Measurements from ENCODE around the gene ALPL. TPM values are rescaled to one million over a fixed set of nuclear protein-coding genes. Genes with fewer than 3 reads are reported as not detected.
A peak's percentile ranks its signal among the peaks of the same experiment; 100 is the strongest.

The ALPL gene
- total and polyA plus RNA-seq, 5 donors = 10.1 to 32.1 (median 14.1) TPM

DNA sequence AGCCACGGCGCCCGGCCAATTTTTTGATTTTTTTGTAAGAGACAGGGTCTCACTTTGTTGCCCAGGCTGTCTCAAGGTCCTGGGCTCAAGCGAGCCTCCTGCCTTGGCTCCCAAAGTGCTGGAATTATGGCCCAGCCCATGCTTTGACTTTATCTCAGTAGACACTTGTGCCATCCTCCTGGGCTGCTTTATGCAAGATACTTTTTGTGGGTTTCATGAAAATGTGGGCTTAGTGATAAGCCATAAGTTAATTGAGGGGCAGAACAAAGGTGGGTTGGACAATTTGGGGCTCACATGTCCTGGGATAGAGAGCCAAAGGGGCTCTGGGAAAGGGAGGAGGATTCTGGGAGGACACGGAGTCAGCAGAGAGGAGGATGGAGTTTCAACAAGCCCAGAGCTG is 22.0 kb downstream of the ALPL start:
- H3K9me3 ChIP-seq (ENCODE audit: control insufficient read depth, low read length) = no peaks in the 10 kb centered on the region
- H3K4me1 ChIP-seq (ENCODE audit: control insufficient read depth, insufficient read depth, low read length) = no peaks in the 10 kb centered on the region
- no peak overlapping the region for H3K4me3 ChIP-seq (ENCODE audit: low read length)
- DNase-seq (no peak), ATAC-seq (no peak)
- no peak overlapping the region for H3K27ac ChIP-seq (ENCODE audit: low read length)
- intact Hi-C loops (cut with DNase I) = no loop called here
- no peaks in the 10 kb centered on the region for H3K27me3 ChIP-seq (ENCODE audit: control insufficient read depth, insufficient read depth)
- WGBS = 92% methylated on average over 5 of the region's 5 CpGs

DNA sequence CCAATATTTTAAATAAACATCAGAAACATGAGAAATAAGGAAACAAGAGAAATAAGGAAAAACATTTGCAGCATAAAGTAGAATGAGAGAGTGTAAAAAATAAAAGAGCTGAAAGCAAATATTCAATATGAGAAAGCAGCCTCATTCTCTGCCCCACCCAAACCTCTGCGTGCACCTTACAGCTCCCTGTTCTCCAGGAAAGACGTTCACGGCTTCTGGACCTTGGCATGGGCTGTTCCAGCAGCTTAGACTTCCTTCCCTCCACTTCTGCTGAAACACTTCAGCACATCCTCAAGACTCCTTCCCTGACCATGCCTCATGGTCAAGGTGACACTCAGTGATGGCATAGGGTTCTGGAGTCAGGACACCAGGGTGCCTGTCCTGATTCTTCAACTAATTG is 23.3 kb downstream of the ALPL start:
- WGBS = 74% methylated on average over 3 of the region's 3 CpGs
- intact Hi-C loops (cut with DNase I) = no loop called here
- no peaks in the 10 kb centered on the region for H3K27me3 ChIP-seq (ENCODE audit: control insufficient read depth, insufficient read depth)
- no peaks in the 10 kb centered on the region for H3K9me3 ChIP-seq (ENCODE audit: control insufficient read depth, low read length)
- peaks cover 3% of the 10 kb centered on the region for H3K4me1 ChIP-seq (ENCODE audit: control insufficient read depth, insufficient read depth, low read length)
- no peak for ATAC-seq
- no peak for DNase-seq
- no peak overlapping the region for H3K27ac ChIP-seq (ENCODE audit: low read length)
- no peak overlapping the region for H3K4me3 ChIP-seq (ENCODE audit: low read length)

DNA sequence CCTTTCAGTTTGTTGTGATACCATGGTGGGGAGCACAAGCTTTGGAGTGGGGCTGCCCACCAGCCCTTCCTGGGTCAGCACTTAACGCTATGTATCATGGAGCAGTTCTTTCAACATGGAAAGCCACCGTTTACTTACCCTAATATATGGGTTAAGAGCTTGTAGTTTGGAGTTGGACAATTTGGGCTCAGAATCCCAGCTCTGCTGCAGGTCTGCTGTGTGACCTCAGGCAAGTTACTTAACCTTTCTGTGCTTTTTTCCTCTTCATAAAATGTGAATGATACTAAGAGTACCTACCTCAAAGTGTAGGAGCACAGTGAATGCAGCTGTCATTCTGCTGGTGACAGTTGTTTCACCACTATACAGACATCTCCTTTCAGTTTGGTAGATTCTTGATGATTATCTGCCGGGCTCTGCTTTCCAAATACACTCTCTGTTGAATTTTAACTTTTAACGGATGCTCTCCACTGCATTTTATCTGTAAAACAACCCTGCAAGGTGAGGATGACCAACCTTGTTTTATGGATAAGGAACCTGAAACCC is 23.8 kb downstream of the ALPL start:
- DNase-seq (no peak), ATAC-seq (no peak)
- no peaks in the 10 kb centered on the region for H3K27me3 ChIP-seq (ENCODE audit: control insufficient read depth, insufficient read depth)
- H3K4me3 ChIP-seq (ENCODE audit: low read length) = no peak overlapping the region
- peaks cover 7% of the 10 kb centered on the region for H3K4me1 ChIP-seq (ENCODE audit: control insufficient read depth, insufficient read depth, low read length)
- WGBS = 89% methylated on average over 4 of the region's 4 CpGs
- intact Hi-C loops (cut with DNase I) = no loop called here
- no peaks in the 10 kb centered on the region for H3K9me3 ChIP-seq (ENCODE audit: control insufficient read depth, low read length)
- H3K27ac ChIP-seq (ENCODE audit: low read length) = no peak overlapping the region

DNA sequence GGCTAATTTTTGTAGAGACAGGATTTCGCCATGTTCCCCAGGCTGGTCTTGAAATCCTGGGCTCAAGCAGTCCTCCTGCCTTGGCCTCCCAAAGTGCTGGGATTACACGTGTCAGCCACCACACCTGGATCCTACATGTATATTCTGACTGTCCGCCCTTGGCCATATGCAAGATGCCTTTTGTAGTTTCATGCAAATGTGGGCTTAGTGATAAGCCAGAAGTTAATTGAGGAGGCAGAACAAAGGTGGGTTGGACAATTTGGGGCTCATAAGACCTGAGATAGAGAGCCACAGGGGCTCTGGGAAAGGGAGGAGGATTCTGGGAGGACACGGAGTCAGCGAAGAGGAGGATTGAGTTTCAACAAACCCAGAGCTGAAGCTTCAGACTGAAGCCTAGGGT is 24.9 kb downstream of the ALPL start:
- Histone ChIP-seq H3K4me1 (ENCODE audit: control insufficient read depth, insufficient read depth, low read length) (peaks cover 15% of the 10 kb centered on the region), H3K27me3 (ENCODE audit: control insufficient read depth, insufficient read depth) (no peaks in the 10 kb centered on the region), H3K9me3 (ENCODE audit: control insufficient read depth, low read length) (no peaks in the 10 kb centered on the region), H3K4me3 (ENCODE audit: low read length) (no peak overlapping the region), H3K27ac (ENCODE audit: low read length) (no peak overlapping the region)
- WGBS = 89% methylated on average over 5 of the region's 5 CpGs
- DNase-seq (no peak), ATAC-seq (no peak)
- intact Hi-C loops (cut with DNase I) = no loop called here

DNA sequence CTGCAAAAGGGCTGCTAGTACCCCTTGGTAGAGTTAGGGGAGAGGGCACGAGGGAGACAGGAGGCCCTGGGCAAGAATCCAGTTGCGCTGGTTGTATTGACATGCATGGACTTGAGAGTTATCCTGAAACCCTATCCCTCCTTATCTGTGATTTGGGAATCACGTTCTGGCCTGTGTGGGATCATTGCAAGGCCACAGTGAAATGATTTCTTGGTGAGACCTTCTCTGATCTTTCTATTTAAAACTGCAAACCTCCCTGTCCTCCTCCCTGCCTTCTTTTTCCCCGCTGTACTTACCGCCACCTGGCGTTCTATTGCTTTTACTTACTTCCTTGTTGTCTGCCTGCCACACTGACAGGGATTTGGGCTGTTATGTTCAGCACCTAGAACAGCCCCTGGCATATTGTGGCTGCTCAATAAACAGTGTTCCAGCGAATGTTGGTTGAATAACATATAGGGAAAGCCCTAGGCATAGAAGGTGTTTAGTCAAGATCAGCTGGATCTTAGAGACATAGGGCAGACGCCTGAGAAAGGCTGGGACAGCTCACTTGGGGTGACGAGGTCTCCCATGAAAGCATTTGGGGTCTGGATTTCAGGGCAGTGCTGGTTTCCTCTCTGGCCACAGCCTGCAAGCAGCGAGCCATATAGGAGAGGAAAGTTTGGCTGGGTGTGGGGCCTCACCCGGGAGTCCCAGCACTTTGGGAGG is 25.6 kb downstream of the ALPL start:
- Histone ChIP-seq H3K4me1 (ENCODE audit: control insufficient read depth, insufficient read depth, low read length) (peaks cover 15% of the 10 kb centered on the region), H3K27me3 (ENCODE audit: control insufficient read depth, insufficient read depth) (no peaks in the 10 kb centered on the region), H3K27ac (ENCODE audit: low read length) (peak overlapping the region; percentile 6), H3K4me3 (ENCODE audit: low read length) (no peak overlapping the region), H3K9me3 (ENCODE audit: control insufficient read depth, low read length) (no peaks in the 10 kb centered on the region)
- ATAC-seq (peak in 1 of 2 donors; percentile 6), DNase-seq (no peak)
- intact Hi-C loops (cut with DNase I) = no loop called here
- 49% methylated on average over 11 of the region's 11 CpGs for WGBS

DNA sequence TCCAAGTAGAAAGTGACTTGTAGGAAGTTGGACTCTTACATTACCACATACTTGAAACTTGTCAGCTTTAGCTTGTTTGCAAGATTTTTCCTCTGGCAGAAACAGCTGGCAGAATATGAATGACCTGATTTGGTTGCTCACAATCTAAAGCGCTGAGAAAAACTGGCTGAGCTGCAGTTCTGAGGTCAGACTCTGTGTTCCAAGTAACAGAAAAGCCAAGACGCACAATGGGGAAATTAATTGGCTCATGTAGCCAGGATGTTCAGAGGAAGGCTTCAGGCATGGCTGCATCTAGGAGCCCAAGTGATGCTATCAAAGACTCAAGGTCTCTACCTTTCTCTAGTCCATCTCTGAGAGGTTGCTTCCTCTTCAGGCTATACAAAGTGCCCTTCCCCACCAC is 27.0 kb downstream of the ALPL start:
- peak in 1 of 2 donors; percentile 32 for ATAC-seq

DNA sequence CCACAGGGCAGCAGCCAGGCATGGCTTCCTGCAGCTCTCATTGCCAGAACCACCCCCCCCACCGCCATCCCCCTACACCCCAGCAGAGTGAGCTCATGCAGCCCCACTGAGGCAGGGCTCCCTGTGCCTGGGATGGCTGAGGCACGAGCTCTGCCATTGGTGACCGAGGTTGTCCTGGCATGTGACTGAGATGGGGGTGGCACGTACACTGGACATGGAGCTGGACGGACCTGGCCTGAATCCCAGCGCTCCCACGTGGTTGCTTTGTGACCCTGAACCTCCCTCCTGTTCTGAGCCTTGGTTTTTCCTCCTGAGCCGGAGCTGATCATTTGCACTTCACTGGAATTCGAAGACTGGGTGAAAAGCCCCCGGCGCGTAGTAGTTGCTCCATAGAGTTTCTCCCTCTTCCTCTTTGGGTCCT is 28.3 kb downstream of the ALPL start:
- peak; percentile 81 to 90 (median 90) for DNase-seq
- WGBS = 20% methylated on average over 12 of the region's 12 CpGs
- H3K4me1 ChIP-seq (ENCODE audit: control insufficient read depth, insufficient read depth, low read length) = peaks cover 22% of the 10 kb centered on the region
- peak overlapping the region; percentile 95 for H3K27ac ChIP-seq (ENCODE audit: low read length)
- no peaks in the 10 kb centered on the region for H3K27me3 ChIP-seq (ENCODE audit: control insufficient read depth, insufficient read depth)
- ATAC-seq = peak; percentile 45 to 56
- intact Hi-C loops (cut with DNase I) = no loop called here
- no peaks in the 10 kb centered on the region for H3K9me3 ChIP-seq (ENCODE audit: control insufficient read depth, low read length)
- H3K4me3 ChIP-seq (ENCODE audit: low read length) = no peak overlapping the region

More for the DNA sequence above, 27.0 kb downstream of the ALPL start:
- Histone ChIP-seq H3K4me3 (ENCODE audit: low read length) (no peak overlapping the region), H3K27ac (ENCODE audit: low read length) (peak overlapping the region; percentile 43), H3K4me1 (ENCODE audit: control insufficient read depth, insufficient read depth, low read length) (peaks cover 17% of the 10 kb centered on the region), H3K27me3 (ENCODE audit: control insufficient read depth, insufficient read depth) (no peaks in the 10 kb centered on the region), H3K9me3 (ENCODE audit: control insufficient read depth, low read length) (no peaks in the 10 kb centered on the region)
- WGBS = 41% methylated on average over 2 of the region's 2 CpGs
- intact Hi-C loops (cut with DNase I) = no loop called here
- peak in 2 of 3 donors; percentile 52 to 79 for DNase-seq

DNA sequence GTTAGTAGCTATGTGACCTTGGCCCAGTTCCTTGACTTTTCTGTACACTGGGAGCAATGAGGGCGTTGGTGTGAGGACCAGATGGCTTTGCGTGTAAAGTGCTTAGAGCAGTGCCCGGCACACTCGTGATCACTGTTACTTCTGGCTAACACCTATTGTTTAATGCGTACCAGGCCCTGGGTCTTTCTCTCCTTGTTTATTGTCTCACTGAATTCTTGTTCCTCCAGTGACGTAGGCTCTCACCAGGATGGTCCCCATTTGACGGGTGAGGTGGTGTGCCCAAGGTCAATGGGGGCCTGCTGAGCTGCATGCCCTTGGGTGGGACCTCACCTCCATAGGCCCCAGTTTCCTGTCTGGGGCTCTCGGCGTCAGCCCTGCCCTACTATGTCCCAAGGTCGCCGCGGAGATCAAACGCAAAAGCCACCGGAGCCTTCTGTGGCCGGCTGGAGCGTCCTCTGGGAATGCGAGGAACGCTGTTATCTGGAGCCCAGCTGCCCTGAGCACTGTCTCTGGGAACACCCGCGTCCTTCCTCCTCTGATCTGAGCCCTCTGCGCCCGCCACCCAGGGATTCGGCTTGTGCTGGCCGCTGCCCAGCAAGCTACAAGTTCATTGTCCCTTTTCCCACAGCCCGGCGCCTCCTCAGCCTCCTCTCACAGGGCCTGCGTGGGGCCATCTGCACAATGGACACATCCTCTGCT is 28.9 kb downstream of the ALPL start:
- DNase-seq (peak; percentile 88 to 91 (median 90)), ATAC-seq (peak; percentile 57 to 84)
- no peak overlapping the region for H3K4me3 ChIP-seq (ENCODE audit: low read length)
- H3K27me3 ChIP-seq (ENCODE audit: control insufficient read depth, insufficient read depth) = no peaks in the 10 kb centered on the region
- no peaks in the 10 kb centered on the region for H3K9me3 ChIP-seq (ENCODE audit: control insufficient read depth, low read length)
- peak overlapping the region; percentile 95 for H3K27ac ChIP-seq (ENCODE audit: low read length)
- 9% methylated on average over 27 of the region's 27 CpGs for WGBS
- peaks cover 22% of the 10 kb centered on the region for H3K4me1 ChIP-seq (ENCODE audit: control insufficient read depth, insufficient read depth, low read length)
- intact Hi-C loops (cut with DNase I) = no loop called here

DNA sequence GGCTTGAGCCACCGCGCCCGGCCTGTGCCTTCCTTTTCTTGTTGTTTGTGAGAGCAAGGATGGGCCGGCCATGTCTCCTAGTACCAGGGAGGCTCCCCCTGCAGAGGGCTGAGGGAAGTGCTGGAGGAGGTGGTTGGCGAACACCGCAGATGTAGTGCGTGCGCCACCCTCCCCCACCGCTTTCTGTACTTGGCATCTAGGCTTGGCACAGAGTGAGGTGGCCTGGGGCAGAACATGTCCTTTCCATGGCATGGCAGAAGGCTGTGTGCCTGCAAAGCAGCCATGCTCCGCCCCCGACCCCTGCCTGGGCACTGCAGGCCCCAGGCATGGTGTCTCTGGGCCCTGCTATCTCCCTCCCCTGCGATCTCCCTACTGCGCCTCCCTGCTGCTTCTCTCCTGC is 30.7 kb downstream of the ALPL start:
- DNase-seq (peak; percentile 58 to 84 (median 77)), ATAC-seq (peak in 1 of 2 donors; percentile 2)
- H3K4me3 ChIP-seq (ENCODE audit: low read length) = no peak overlapping the region
- intact Hi-C loops (cut with DNase I) = no loop called here
- H3K27me3 ChIP-seq (ENCODE audit: control insufficient read depth, insufficient read depth) = no peaks in the 10 kb centered on the region
- peaks cover 22% of the 10 kb centered on the region for H3K4me1 ChIP-seq (ENCODE audit: control insufficient read depth, insufficient read depth, low read length)
- 81% methylated on average over 13 of the region's 13 CpGs for WGBS
- peak overlapping the region; percentile 5 for H3K27ac ChIP-seq (ENCODE audit: low read length)
- H3K9me3 ChIP-seq (ENCODE audit: control insufficient read depth, low read length) = no peaks in the 10 kb centered on the region

DNA sequence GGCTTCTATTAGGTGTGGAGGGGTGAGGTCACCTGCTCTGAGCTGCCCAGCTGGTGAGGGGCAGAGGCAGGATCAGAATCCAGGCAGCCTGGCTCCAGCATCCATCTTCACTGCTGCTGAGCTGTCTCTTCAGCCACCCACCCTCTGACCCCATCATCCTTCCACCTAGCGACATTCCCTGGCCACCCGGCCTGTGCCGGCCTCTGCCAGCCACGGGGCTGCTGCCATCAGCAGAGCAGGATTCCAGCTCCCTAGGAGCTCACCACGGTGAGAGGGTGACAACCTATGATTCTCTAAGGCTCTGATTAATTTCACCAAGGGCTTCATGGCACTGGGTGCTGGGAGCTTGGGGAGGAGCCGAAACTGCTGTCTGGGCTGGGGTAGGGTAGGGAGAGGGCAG is 32.1 kb downstream of the ALPL start:
- Histone ChIP-seq H3K4me3 (ENCODE audit: low read length) (no peak overlapping the region), H3K4me1 (ENCODE audit: control insufficient read depth, insufficient read depth, low read length) (peaks cover 22% of the 10 kb centered on the region), H3K9me3 (ENCODE audit: control insufficient read depth, low read length) (no peaks in the 10 kb centered on the region), H3K27ac (ENCODE audit: low read length) (peak overlapping the region; percentile 89), H3K27me3 (ENCODE audit: control insufficient read depth, insufficient read depth) (no peaks in the 10 kb centered on the region)
- ATAC-seq (peak in 1 of 2 donors; percentile 0), DNase-seq (no peak)
- WGBS = 64% methylated on average over 6 of the region's 6 CpGs
- intact Hi-C loops (cut with DNase I) = no loop called here

DNA sequence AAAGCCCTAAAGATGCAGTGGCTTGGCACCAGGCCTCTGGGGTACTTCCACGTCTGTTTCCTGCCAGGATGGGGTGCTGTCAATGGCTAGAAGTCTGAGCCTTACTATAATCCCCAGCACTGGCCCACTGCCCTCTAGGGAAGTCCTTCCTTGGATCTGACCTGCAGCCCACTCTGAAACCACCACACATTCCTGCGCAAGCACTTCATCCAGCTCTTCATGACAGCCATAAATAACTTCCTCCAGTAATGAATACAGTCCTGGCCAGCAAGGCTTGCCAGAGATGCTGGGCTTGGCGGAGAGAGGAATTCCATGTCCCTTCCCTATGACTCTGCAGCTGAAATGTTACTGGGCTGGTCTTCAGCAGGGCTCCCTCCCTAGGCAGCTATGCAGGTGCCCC is 32.6 kb downstream of the ALPL start:
- Histone ChIP-seq H3K27me3 (ENCODE audit: control insufficient read depth, insufficient read depth) (no peaks in the 10 kb centered on the region), H3K9me3 (ENCODE audit: control insufficient read depth, low read length) (no peaks in the 10 kb centered on the region), H3K4me3 (ENCODE audit: low read length) (no peak overlapping the region), H3K4me1 (ENCODE audit: control insufficient read depth, insufficient read depth, low read length) (peaks cover 26% of the 10 kb centered on the region), H3K27ac (ENCODE audit: low read length) (peak overlapping the region; percentile 89)
- peak; percentile 24 to 61 for ATAC-seq
- DNase-seq = peak; percentile 70 to 85 (median 84)
- intact Hi-C loops (cut with DNase I) = no loop called here
- 45% methylated on average over 3 of the region's 3 CpGs for WGBS

Data from right cardiac atrium (tissue), 5 donors.